Sigmoid colon (tissue), 7 donors: ENCODE data around the gene NFATC1. TPM values are rescaled to one million over a fixed set of nuclear protein-coding genes. Genes with fewer than 3 reads are reported as not detected.
A peak's percentile ranks its signal among the peaks of the same experiment; 100 is the strongest.

Source experiments
- DNase-seq: peaks from one replicate; pipeline ENCODE4 v3.0.0-alpha.2; 2019
- H3K27ac ChIP-seq, 4 donors: fragments of 200-600 bp; sonication (generic); one replicate each; pipeline ENCODE4 v1.5.1; 2016 to 2019; ENCODE audit warnings: mild to moderate bottlenecking in 1 of 4
- H3K27me3 ChIP-seq, 3 donors: fragments of 200-600 bp; sonication (generic); one replicate each; pipeline ENCODE4 v1.5.1; 2019; ENCODE audit warnings: mild to moderate bottlenecking in 1 of 3
- H3K36me3 ChIP-seq, 4 donors: fragments of 200-600 bp; sonication (generic); one replicate each; pipeline ENCODE4 v1.5.1; 2016 to 2019
- H3K4me1 ChIP-seq, 4 donors: fragments of 200-600 bp; sonication (generic); one replicate each; pipeline ENCODE4 v1.5.1; 2017 to 2019
- H3K4me3 ChIP-seq, 4 donors: fragments of 200-600 bp; sonication (generic); one replicate each; pipeline ENCODE4 v1.5.1; 2017 to 2019; ENCODE audit warnings: mild to moderate bottlenecking in 2 of 4, moderate library complexity in 1 of 4
- H3K9me3 ChIP-seq, 4 donors: fragments of 200-600 bp in 3 of 4; sonication (generic) in 3 of 4; one replicate each; pipeline versions ENCODE4 v1.5.1 to v1.6.1; 2013 to 2019
- EP300 ChIP-seq, 4 donors: sonication (generic); formaldehyde crosslinking; IDR thresholded peaks; one replicate each; pipeline ENCODE4 v1.6.1; 2017; ENCODE audit warnings: antibody characterized with exemption in 4 of 4
- POLR2A ChIP-seq, 2 donors: fragments of 450-650 bp; IDR thresholded peaks; one replicate each; pipeline ENCODE4 v1.6.1; 2016; ENCODE audit warnings: antibody characterized with exemption in 2 of 2, mild to moderate bottlenecking in 2 of 2, moderate library complexity in 2 of 2
- POLR2AphosphoS5 ChIP-seq, 4 donors: sonication (generic); formaldehyde crosslinking; IDR thresholded peaks; one replicate each; pipeline ENCODE4 v1.6.1; 2017; ENCODE audit warnings: antibody characterized with exemption in 4 of 4
- WGBS, 2 donors: extraction: QIAGEN DNeasy Blood & Tissue Kit; methylation state at CpG; one replicate each; pipeline ENCODE4 v1.1.7; 2013; 5-methylcytosine and 5-hydroxymethylcytosine counted together
- intact Hi-C: fragments of 100-400 bp; cut with DNase I; formaldehyde crosslinking; loops from one replicate; pipeline ENCODE4 v1.15.1; 2023
- polyA plus RNA-seq, 3 donors: library from polyadenylated mRNA; stranded (reverse); fragments of 200-250 nt; gene quantifications; one replicate each; pipeline ENCODE4 v1.2.3, GENCODE V29; 2013
- total RNA-seq, 4 donors: library from RNA; depleted of rRNA; stranded (reverse); fragments of >200 nt; gene quantifications; one replicate each; pipeline ENCODE4 v1.1.0, GENCODE V29; 2016
- TF ChIP-seq, protein P1 (sequence below), 4 experiments: fragments of 450-650 bp in 3 of 4; fragments of 200-600 bp in 1 of 4; IDR thresholded peaks; one replicate each; pipeline ENCODE4 v1.5.1; 2016 to 2019; ENCODE audit warnings: antibody characterized with exemption in 4 of 4, mild to moderate bottlenecking in 3 of 4, moderate library complexity in 2 of 4
- donor health status: healthy with polysubstance abuse.
- donor health status: Bipolar disorder and iron deficiency.
- donor health status: healthy.

NFATC1 gene
- total and polyA plus RNA-seq, 7 donors, result 1.6 to 13.8 (median 10.7) TPM

DNA sequence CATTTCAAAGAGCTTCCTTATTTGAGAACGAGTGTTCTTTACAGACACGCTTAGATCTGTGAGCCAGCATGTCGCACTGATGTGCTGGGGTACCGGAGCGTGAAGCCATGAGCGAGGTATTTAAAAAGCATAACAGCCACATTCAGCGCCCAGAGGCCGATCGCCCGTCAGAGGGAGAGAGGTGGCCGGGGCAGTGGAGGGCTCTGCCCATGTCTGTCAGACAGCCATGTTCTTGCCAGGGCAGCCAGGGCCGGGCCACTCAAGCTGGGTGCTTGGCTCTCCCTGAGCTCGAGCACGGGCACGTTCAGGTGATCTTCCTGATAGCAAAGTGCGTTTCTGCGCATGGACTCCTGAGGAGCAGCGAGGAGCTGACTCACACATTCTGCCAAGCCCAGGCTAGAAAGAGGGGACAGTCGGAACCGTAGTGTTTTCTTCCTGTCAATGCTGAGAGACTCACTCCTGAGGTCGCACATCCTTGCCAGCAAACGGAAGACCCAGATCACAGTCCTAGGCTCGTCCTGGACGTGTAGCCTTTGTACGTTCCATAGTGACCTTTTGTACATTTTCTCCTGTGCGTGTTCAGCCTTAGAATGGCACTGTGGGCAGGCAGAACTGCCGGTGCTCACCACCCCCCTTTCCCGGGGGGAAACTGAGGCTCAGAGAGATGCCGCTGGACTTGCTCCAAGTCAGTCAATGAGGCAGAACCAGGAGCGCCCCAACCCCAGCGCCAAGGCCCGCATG lies 100.7 kb downstream of the NFATC1 start:
- Histone ChIP-seq H3K27me3 (no peaks in the 10 kb centered on the region), H3K4me1 (peaks cover 0 to 36% (median 32%) of the 10 kb centered on the region in 4 donors), H3K9me3 (peaks cover 0 to 6% (median 3%) of the 10 kb centered on the region in 4 donors), H3K36me3 (peaks cover 0 to 7% (median 2%) of the 10 kb centered on the region in 4 donors), H3K27ac (peak overlapping the region; percentile 44 to 92 (median 84)), H3K4me3 (peak overlapping the region in 2 of 4 donors; percentile 13 to 22)
- TF ChIP-seq POLR2AphosphoS5 (IDR thresholded peaks at IDR 0.05) (peak in 1 of 4 donors; percentile 43), POLR2A (IDR thresholded peaks at IDR 0.05) (no peak)
- intact Hi-C loops, result no loop called here
- 82 to 93% methylated on average over 32 of the region's 32 CpGs for WGBS, 2 donors
- DNase-seq, result peak; percentile 75

DNA sequence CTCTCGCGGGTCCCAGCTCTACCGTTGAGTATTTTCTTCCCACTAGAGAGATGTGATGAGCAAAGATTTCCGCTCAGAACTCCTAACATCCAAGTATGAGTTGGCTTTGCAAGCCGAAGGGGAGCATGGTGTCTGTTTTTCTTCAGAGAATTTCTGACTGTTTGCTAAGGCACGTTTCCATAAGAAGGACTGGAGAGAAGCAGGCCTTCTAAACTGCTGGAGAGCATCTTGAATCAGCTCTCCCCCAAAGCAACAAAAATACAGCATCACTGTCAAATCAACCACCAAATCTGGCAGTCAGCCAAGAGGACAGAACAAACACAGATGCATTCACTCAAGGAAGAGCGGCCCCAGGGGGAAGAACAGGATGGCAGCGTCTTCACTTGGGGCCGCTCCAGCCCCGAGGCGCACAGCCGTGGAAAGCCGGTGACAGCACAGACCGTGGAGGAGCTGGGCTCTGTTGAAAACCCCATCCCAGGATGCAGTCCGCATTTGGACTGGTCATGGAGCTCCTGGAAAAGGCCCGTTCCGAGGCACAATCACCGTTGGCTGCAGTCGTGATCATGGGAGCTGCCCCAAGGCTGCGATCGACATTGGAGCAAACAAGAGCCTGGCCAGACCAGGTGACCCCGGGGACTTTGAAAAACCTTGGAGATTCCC lies 101.4 kb downstream of the NFATC1 start:
- Histone ChIP-seq H3K4me3 (peak overlapping the region in 3 of 4 donors; percentile 8 to 22 (median 13)), H3K36me3 (peaks cover 0 to 7% (median 2%) of the 10 kb centered on the region in 4 donors), H3K4me1 (peaks cover 0 to 36% (median 32%) of the 10 kb centered on the region in 4 donors), H3K9me3 (peaks cover 0 to 6% (median 3%) of the 10 kb centered on the region in 4 donors), H3K27me3 (no peaks in the 10 kb centered on the region), H3K27ac (peak overlapping the region; percentile 44 to 92 (median 84))
- peak in 1 of 4 donors; percentile 38 for TF ChIP-seq EP300 (IDR thresholded peaks at IDR 0.05)
- TF ChIP-seq POLR2AphosphoS5 (IDR thresholded peaks at IDR 0.05), result peak; percentile 64 to 86 (median 78)
- TF ChIP-seq, protein P1, sequence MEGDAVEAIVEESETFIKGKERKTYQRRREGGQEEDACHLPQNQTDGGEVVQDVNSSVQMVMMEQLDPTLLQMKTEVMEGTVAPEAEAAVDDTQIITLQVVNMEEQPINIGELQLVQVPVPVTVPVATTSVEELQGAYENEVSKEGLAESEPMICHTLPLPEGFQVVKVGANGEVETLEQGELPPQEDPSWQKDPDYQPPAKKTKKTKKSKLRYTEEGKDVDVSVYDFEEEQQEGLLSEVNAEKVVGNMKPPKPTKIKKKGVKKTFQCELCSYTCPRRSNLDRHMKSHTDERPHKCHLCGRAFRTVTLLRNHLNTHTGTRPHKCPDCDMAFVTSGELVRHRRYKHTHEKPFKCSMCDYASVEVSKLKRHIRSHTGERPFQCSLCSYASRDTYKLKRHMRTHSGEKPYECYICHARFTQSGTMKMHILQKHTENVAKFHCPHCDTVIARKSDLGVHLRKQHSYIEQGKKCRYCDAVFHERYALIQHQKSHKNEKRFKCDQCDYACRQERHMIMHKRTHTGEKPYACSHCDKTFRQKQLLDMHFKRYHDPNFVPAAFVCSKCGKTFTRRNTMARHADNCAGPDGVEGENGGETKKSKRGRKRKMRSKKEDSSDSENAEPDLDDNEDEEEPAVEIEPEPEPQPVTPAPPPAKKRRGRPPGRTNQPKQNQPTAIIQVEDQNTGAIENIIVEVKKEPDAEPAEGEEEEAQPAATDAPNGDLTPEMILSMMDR (IDR thresholded peaks at IDR 0.05), result no peak
- TF ChIP-seq POLR2A (IDR thresholded peaks at IDR 0.05), result no peak
- DNase-seq, result peak; percentile 90
- WGBS, 2 donors, result 65 to 86% methylated on average over 22 of the region's 22 CpGs
- intact Hi-C loops, result loop anchor here (1.0 kb wide), 1 partner anchor 10 kb away; no protein-coding TSS in a partner anchor

DNA sequence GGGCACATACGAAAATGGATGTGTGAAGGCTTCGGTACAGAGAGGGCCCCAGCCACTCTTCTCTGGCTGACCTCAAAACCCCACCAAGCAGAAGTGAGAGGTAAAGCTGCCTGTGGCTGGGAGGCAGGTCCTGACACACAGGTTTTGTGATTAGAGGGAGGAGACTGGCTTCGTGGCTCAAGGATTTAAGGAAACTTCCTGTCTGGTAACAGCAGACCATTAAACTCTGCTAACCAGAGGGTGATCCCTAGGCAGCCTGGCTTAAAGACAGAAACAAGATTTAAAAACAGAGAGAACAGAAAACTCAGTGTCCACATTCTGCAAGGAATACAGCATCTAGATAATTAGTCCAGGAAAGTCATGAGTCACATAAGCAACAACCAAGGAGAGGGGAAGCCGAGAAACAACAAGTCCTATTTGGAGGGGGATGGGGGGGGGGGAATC lies 101.9 kb downstream of the NFATC1 start:
- peak overlapping the region; percentile 44 to 92 (median 84) for H3K27ac ChIP-seq
- 72 to 78% methylated on average over 4 of the region's 4 CpGs for WGBS, 2 donors
- peaks cover 0 to 7% (median 2%) of the 10 kb centered on the region in 4 donors for H3K36me3 ChIP-seq
- intact Hi-C loops, result loop anchor here (1.0 kb wide), 1 partner anchor 10 kb away; no protein-coding TSS in a partner anchor
- H3K9me3 ChIP-seq, result peaks cover 0 to 6% (median 3%) of the 10 kb centered on the region in 4 donors
- no peaks in the 10 kb centered on the region for H3K27me3 ChIP-seq
- peak overlapping the region in 1 of 4 donors; percentile 22 for H3K4me3 ChIP-seq
- no peak for DNase-seq
- H3K4me1 ChIP-seq, result peaks cover 0 to 36% (median 32%) of the 10 kb centered on the region in 4 donors
- TF ChIP-seq EP300 (IDR thresholded peaks at IDR 0.05) (no peak), POLR2AphosphoS5 (IDR thresholded peaks at IDR 0.05) (no peak), POLR2A (IDR thresholded peaks at IDR 0.05) (no peak)
- TF ChIP-seq, protein P1 (IDR thresholded peaks at IDR 0.05), result no peak

DNA sequence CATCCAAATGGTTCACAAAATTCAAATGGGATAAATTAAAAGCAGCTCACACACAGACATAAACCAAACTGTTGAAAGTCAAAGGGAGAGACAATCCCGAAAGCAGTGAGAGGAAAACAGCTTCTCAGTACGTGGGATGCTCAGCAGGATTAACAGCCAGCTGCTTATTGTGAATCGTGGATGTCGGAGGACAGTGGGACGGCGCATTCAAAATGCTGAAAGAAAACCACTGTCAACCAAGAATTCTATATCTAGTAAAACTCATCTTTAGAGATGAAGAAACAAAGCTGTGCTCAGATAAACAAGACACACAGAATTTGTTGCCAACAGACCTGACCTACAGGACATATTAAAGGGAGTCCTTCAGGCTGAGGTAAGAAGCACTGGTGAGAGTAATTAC lies 102.9 kb downstream of the NFATC1 start:
- TF ChIP-seq POLR2AphosphoS5 (IDR thresholded peaks at IDR 0.05), result no peak
- TF ChIP-seq POLR2A (IDR thresholded peaks at IDR 0.05), result no peak
- TF ChIP-seq EP300 (IDR thresholded peaks at IDR 0.05), result no peak
- TF ChIP-seq, protein P1 (IDR thresholded peaks at IDR 0.05), result no peak
- Histone ChIP-seq H3K9me3 (peaks cover 0 to 6% (median 3%) of the 10 kb centered on the region in 4 donors), H3K36me3 (peaks cover 0 to 4% (median 1%) of the 10 kb centered on the region in 4 donors), H3K4me3 (no peak overlapping the region), H3K27me3 (no peaks in the 10 kb centered on the region), H3K4me1 (peaks cover 0 to 36% (median 32%) of the 10 kb centered on the region in 4 donors), H3K27ac (no peak overlapping the region)
- intact Hi-C loops, result no loop called here
- DNase-seq, result no peak
- WGBS, 2 donors, result 96% methylated on average over 6 of the region's 6 CpGs

DNA sequence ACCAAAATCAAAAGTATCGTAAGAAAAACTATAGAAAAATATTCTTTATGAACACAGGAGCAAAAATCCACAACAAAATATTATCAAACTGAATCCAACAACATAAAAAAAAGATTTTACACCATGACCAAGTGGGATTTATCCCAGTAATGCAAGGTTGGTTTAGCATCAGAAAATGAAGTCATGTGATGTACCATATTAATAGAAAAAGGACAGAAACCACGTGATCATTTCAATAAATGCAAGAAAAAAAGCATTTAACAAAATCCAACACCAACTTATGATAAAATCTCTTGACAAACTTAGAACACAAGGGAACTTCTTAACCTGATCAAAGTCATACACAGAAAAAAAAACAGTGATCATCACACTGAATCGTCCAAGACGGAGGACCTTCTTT lies 105.3 kb downstream of the NFATC1 start:
- Histone ChIP-seq H3K27me3 (no peaks in the 10 kb centered on the region), H3K4me1 (peaks cover 0 to 32% (median 25%) of the 10 kb centered on the region in 4 donors), H3K36me3 (no peaks in the 10 kb centered on the region), H3K27ac (no peak overlapping the region), H3K4me3 (no peak overlapping the region), H3K9me3 (peaks cover 0 to 6% (median 3%) of the 10 kb centered on the region in 4 donors)
- TF ChIP-seq POLR2AphosphoS5 (IDR thresholded peaks at IDR 0.05) (no peak), EP300 (IDR thresholded peaks at IDR 0.05) (no peak), POLR2A (IDR thresholded peaks at IDR 0.05) (no peak)
- TF ChIP-seq, protein P1 (IDR thresholded peaks at IDR 0.05), result no peak
- WGBS, 2 donors, result 86 to 93% methylated on average over 4 of the region's 4 CpGs
- intact Hi-C loops, result loop anchor here (10.0 kb wide), 1 partner anchor 436 kb away; the partner anchor contains the start of gene ATP9B
- DNase-seq, result no peak
